Omental fat pad (tissue), 4 donors: Measurements from ENCODE around the gene NOP16. TPM values are rescaled to one million over a fixed set of nuclear protein-coding genes. Genes with fewer than 3 reads are reported as not detected.
A peak's percentile ranks its signal among the peaks of the same experiment; 100 is the strongest.

Source experiments
- ATAC-seq: fragments of 150-250 bp; one replicate; pipeline ENCODE4 v1.9.1; 2016; ENCODE audit warnings: mild to moderate bottlenecking, moderate library complexity; ENCODE audit not compliant: low FRiP score
- DNase-seq: peaks from one replicate; pipeline ENCODE4 v3.0.0-alpha.2; 2019; ENCODE audit warnings: low spot score
- CTCF ChIP-seq, 3 donors: fragments of 450-650 bp; IDR thresholded peaks; one replicate each; pipeline ENCODE4 v1.5.1; 2016 to 2017; ENCODE audit warnings: antibody characterized with exemption in 3 of 3, mild to moderate bottlenecking in 3 of 3, moderate library complexity in 2 of 3
- total RNA-seq, 4 donors: library from RNA; depleted of rRNA; stranded (reverse); fragments of >200 nt; gene quantifications; one replicate each; pipeline ENCODE4 v1.1.0, GENCODE V29; 2016

The NOP16 gene
- total RNA-seq, 4 donors from 2014 or later = 6.1 to 84.7 (median 24.3) TPM

- ATAC-seq = no peak
- no peak for DNase-seq
- TF ChIP-seq CTCF (IDR thresholded peaks at IDR 0.05) = no peak
These were observed 13.1 kb upstream of the NOP16 start for GRCh38 chr5:176401281-176402205.

DNA sequence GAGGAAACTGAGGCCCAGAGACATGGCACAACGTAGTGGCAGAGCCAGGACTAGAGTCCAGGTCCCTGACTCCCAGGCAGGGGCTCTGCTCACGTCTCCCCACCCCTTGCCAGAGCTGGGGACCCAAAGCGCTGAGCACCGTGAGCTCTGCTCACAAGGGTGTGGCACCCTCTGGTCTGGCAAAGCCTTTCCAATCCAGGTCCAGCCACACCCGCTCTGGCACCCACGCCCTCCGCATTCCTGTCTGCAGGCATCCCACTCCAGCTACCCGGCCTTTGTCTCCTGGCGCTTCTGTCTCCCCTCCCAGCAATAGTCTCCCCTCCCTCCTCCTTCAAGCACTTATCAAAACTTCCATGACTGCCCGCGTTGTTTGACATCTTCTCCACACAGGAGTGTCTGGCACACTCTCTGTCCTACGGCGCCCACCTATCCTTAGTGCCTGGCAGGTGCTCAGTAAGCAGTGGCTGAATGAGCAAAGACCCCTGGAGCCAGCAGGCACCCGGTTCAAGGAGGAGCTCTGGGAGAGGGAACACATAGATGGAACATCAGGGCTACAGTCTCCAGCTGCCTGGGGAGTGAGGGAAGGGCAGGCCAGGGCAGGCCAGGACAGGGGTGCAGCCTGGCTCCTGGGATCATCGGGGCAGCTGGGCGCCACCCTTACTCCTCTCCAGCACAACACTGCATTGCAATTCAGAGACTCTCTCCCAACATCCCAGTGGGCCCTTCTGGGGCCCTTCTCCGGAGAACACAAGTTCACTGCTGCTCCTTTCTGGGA is 12.2 kb upstream of the NOP16 start:
- DNase-seq = no peak

GRCh38 chr5:176397736-176398420 is 9.5 kb upstream of the NOP16 start:
- no peak for TF ChIP-seq CTCF (IDR thresholded peaks at IDR 0.05)
- no peak for ATAC-seq
- DNase-seq = no peak

More for the DNA sequence above, 12.2 kb upstream of the NOP16 start:
- no peak for TF ChIP-seq CTCF (IDR thresholded peaks at IDR 0.05)
- ATAC-seq = peak; percentile 28

GRCh38 chr5:176396330-176396729 is 7.9 kb upstream of the NOP16 start:
- ATAC-seq (no peak), DNase-seq (no peak)
- no peak for TF ChIP-seq CTCF (IDR thresholded peaks at IDR 0.05)

- no peak for DNase-seq
- ATAC-seq = no peak
- TF ChIP-seq CTCF (IDR thresholded peaks at IDR 0.05) = no peak
These were observed 6.7 kb upstream of the NOP16 start for GRCh38 chr5:176394881-176395675.

- no peak for ATAC-seq
- DNase-seq = no peak
- TF ChIP-seq CTCF (IDR thresholded peaks at IDR 0.05) = no peak
These were observed 5.7 kb upstream of the NOP16 start for GRCh38 chr5:176394096-176394495.
